Occipital lobe (tissue), 2 donors: Measurements from ENCODE around the gene ICAM2. TPM values are rescaled to one million over a fixed set of nuclear protein-coding genes. Genes with fewer than 3 reads are reported as not detected.
"Not testable (repeated sequence)": the region's sequence is repeated elsewhere in the genome, so short reads cannot be mapped to it uniquely, and the experiment has no call there.

Source experiments
- DNase-seq: peaks from one replicate; lab custom pipeline; 2025; lab: John Stamatoyannopoulos, UW
- total RNA-seq: library from RNA; depleted of rRNA; stranded (reverse); fragments of >200 nt; gene quantifications from one replicate; pipeline ENCODE4 v1.2.3, GENCODE V29; 2014

The ICAM2 gene
- total RNA-seq, 1 donor from 2014 or later: 8.4 TPM

GRCh38 chr17:64042700-64043485 is 22.5 kb upstream of the ICAM2 start:
- no peak for DNase-seq

- DNase-seq: no peak
These were observed 21.5 kb upstream of the ICAM2 start for GRCh38 chr17:64041912-64042311.

DNA sequence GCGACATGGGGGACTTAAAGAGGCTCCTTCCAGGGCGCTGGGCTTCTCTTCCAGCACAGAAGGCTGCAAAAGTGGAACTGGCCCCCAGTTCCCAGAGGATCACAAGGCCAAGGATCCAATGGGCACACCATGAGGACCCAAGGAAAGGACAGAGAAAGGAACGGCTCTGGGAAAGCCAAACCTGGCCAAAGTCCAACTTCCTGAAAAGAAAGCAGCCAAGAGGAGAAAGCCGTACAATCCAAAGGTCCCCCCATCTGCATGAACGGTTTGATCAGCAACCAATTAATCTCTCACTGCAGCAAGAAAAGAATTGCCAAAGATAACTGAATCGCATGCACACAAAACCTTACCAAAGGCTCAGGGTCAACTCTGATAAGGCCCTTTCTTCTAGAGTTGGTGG is 19.8 kb upstream of the ICAM2 start:
- no peak for DNase-seq

GRCh38 chr17:64039106-64039400 is 18.6 kb upstream of the ICAM2 start:
- DNase-seq: no peak

- DNase-seq: no peak
These were observed 18.1 kb upstream of the ICAM2 start for GRCh38 chr17:64038331-64039105.

DNA sequence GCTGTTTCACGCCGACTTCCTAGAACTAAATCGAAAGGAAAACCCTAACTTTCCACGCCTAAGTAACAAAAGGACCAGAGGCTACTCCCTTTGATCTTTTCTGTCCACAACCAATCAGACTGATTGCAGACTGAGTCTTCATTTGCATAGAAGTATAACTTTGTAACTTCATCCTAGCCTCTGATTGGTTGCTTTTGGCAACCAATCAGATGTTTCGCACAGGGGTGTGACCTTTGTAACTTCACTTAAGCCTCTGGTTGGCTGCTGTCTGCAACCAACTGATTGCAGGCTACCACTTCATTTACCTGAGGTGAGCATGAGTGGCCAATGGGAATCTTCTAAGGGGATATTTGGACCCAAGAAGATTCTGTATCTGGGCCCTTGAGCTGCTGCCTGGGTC is 17.4 kb upstream of the ICAM2 start:
- DNase-seq: no peak

DNA sequence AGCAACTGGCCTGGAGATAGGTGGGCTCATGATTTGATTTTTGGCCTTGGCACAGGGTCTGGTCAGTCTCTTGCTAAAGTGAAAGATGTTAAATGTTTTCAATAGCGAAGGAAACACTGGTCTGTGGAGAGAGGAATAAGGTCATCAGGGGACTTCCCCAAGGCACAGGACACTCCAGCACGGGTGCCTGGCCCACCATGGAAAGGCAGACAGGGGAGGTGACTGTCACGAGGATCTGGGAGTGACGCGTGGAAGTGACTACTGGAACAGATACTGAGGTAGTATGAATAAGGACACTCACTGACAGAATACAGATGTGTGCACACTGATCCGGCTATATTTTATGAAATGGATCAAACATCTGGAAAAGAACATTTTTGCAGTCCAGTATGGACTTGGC is 16.7 kb upstream of the ICAM2 start:
- DNase-seq: no peak

DNA sequence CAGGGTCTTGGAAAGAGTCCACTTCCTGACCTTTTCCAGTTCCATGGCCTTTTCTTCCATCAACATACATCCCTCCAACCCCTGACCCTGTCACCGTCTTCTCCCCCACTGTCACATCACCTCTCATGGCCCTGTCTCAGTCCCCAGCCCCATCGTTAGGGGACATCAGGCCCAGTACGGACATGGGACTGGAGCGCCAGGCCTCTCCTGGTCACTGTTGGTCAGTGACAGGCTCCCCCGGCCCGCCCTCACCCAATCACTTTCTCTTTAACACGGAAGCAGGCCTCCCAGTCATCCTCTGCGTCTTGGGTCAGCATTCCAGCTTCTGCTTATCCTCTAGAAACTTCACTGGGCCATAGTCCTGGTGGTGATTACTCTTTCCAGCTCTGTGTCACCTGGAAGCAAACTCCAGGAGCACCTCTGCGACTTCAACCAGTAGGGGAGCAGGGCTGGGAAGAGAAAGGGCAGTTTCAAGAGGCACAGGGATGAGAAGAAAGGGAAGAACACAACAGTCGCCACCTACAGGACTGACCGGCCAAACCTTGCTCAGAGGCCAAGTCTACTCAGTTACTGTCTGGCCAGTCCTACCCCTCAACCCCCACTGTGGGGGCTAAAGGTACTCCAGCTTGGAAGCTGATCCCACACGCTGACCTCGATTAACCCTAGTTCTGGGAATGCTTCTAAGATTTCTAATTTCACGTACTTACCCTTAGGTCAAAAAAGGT is 15.9 kb upstream of the ICAM2 start:
- DNase-seq: no peak

DNA sequence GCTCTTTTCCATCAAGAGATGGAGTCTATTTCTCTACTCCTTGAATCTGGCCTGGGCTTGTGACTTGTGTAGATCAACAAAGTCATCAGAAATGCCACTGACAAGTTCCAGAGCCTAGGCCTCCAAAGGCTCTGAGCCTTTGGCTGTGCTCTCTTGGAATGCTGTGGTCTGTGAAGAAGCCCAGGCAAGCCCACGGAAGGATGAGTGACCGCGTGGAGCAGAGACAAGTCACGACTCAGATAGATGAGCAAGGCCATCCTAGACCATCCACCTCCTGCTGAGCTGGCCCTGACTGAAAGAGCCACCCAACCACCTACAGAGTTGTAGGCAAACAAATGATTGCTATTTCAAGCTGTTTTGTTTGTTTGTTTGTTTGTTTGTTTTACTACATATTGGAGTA is 11.6 kb upstream of the ICAM2 start:
- DNase-seq: no peak

GRCh38 chr17:64028874-64029464 is 8.5 kb upstream of the ICAM2 start:
- no peak for DNase-seq

DNA sequence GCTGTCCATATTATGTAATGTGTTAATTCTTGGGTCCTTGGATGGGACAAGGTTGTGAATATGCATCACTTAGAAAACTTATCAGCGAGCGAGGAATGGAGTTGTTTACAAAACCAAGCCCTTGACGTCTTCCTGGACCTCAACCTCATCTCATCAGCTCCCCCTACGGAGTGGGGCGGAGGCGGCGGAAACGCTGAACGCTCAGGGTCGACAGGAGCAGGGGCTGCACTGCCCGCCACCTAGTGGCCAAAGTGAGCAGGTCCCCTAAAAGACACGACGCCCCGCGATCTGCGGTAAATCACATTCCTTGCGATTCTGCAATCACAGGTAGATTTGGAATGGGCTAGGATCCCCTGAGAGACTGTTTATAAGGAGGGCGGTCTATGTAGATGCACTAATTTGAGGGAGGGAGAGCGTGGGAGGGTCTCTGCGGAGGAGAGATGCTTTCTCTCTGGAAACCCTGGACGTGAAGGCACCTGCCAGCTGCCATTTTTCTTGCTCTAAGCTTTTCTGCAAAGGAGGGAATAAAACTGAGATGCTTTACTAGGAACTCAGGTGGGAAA is 5.4 kb upstream of the ICAM2 start:
- no peak for DNase-seq

DNA sequence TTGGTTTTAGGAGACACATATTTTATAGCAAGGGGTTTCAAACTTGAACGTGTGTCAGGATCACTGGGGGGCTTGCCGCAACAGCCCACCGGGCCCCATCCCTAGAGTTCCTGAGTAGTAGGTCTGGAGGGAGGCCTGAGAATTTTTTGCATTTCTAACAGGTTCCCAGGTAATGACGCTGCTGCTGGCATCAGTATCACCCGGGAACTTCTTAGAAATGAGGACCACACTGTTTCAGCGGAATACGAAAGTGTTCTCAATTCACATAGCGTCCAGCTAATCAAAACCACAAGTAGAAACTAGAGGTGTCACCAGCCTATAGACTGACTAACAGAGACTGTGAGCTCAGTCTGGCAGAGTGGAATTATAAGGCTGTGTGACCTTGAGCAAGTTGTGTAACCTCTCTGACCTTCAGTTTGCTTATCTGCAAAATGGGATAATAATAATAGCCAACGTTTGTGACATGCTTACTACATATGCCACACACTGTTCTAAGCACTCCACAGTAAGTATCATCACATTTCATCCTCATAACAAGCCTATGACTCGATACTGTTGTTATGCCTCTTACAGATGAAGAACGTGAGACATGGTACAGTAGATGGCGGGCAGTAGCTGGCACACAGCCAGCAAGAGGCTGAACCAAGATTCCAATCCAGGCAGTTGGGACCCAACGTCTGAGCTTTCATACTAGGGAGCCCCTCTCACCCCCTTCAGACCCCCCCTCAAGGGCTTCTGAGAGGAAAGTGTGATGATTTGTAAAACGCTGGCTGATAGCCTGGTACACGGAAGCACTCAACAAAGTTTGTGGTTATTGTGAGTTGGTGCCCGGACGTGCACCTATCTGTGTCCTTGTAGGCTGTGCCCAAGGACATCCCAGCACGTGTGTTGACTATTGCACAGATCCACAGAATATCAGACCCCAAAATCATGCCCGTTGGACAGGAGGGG is 4.6 kb upstream of the ICAM2 start:
- no peak for DNase-seq

- no peak for DNase-seq
These were observed 3.8 kb upstream of the ICAM2 start for GRCh38 chr17:64024215-64024654.

DNA sequence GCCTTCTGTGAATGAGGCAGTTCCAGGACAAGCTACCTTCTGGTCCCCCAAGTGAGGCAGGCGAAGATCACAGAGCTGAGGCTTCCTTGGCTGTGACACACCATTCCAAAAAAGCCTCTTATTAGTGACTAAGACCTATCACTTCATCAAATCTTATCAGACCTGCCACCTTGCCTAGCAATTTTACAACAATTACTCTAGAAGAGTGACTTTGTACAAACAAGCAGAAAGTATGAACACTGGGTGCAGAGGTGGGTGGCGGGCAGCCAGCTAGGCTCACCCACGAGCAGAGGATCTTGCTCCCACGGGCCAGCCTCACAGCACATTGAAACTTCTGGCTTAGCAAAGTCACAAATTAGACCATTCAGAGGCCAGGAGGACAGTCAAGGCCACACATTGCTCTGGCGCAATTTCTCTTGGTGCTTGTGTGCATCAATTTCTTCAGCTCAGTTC is 2.2 kb upstream of the ICAM2 start:
- no peak for DNase-seq

- not testable (repeated sequence) for DNase-seq
These were observed 877 bp downstream of the ICAM2 start for GRCh38 chr17:64019551-64019961.

GRCh38 chr17:64017381-64017980 is 3.0 kb downstream of the ICAM2 start:
- DNase-seq: no peak

DNA sequence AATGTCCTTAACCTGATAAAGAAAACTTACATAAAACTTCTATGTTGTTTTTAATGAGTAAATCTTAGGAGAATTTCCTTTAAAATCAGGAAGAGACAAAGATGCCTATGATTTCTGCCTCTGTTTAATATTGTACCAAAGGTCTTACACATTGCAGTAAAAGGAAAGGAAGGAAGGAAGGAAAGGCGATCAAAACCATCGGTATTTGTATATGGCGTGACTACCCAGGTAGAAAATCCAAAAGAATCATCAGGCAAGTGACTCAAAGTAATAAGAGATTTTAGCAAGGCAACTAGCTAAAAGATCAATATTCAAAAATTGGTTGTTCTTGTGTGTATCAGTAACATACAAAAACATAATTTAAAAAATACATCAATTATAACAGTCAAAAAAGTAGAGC is 3.5 kb downstream of the ICAM2 start:
- no peak for DNase-seq

DNA sequence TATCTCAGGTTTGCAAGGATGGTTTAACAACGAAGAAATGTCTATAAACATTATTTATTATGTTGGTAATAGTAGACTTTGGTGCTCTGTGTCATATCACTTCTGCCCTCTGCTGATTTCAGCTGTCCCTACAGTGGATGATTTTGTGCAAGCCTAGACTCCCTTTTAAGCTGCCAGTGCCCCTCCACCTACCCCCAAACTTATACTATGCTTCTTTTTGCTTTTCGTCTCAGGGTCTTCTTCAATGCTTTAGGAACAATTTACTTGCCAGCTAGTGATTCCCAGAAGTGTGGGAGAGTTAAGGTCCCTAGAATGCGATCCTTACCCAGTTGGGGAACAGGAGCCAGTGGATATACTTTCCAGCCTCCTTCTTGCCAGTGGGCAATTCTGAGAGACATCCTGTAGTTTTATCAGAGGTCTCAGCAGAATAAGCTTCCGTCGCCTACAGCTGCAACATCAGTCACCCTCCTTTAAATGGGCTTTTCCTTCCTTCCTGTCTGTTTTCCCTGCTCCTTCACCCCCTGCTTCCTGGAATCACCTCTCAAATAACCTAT is 4.1 kb downstream of the ICAM2 start:
- no peak for DNase-seq

- DNase-seq: no peak
These were observed 5.0 kb downstream of the ICAM2 start for GRCh38 chr17:64015447-64015846.
